ENCODE results near the gene SECISBP2L.

SECISBP2L gene

DNA sequence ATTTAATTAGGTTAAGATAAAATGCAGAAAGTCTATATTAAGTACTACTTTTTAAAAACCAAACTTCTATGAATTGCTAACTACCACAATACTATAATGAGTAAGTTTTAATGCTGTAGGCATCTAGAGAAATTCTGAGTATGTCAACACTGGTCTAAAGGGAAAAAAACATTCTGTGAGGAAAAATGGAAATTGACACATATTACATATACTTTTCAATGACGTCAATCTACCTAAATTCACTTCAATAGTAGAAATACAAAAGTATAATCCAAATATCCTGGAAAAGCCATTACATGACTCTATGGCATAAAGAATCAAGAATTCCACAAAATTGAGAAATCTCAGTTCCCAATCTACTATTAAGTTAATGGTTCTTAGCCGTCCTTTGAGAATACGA lies 2.2 kb downstream of the SECISBP2L start:
- in situ Hi-C loops (cut with MboI; ENCODE audit: low pct_unique_long_range_greater_than_20kb, low sequenced_read_pairs, unreplicated experiment): no loop called here
- no peak for TF ChIP-seq CTCF (IDR thresholded peaks at IDR 0.05; ENCODE audit: extremely low read depth, insufficient read depth, missing control alignments)
- DNase-seq (ENCODE audit: low spot score): no peak

GRCh38 chr15:49042165-49042564 lies 4.1 kb downstream of the SECISBP2L start:
- no peak for DNase-seq (ENCODE audit: low spot score)
- in situ Hi-C loops (cut with MboI; ENCODE audit: low pct_unique_long_range_greater_than_20kb, low sequenced_read_pairs, unreplicated experiment): no loop called here
- no peak for TF ChIP-seq CTCF (IDR thresholded peaks at IDR 0.05; ENCODE audit: extremely low read depth, insufficient read depth, missing control alignments)

DNA sequence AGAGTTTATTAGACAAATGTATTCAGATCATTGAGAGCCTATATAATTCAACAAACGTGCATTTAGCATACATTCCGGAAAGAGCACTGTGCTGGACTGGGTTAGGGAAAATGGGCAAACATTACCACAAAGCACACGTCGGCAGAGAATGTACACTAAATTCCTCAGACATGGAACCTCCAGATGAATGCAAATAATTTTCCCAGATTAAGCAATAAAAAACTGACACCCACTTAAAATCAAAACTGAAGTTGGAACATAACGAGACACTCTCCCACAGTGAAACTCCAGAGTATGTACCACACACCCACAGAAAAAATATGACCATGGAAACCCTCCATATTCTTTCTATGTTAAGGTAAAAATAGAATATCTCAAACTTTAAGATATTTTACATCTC lies 4.8 kb downstream of the SECISBP2L start:
- TF ChIP-seq CTCF (IDR thresholded peaks at IDR 0.05; ENCODE audit: extremely low read depth, insufficient read depth, missing control alignments): no peak
- in situ Hi-C loops (cut with MboI; ENCODE audit: low pct_unique_long_range_greater_than_20kb, low sequenced_read_pairs, unreplicated experiment): no loop called here
- DNase-seq (ENCODE audit: low spot score): no peak

GRCh38 chr15:49040151-49040550 lies 6.1 kb downstream of the SECISBP2L start:
- TF ChIP-seq CTCF (IDR thresholded peaks at IDR 0.05; ENCODE audit: extremely low read depth, insufficient read depth, missing control alignments): no peak
- in situ Hi-C loops (cut with MboI; ENCODE audit: low pct_unique_long_range_greater_than_20kb, low sequenced_read_pairs, unreplicated experiment): no loop called here
- no peak for DNase-seq (ENCODE audit: low spot score)

- TF ChIP-seq CTCF (IDR thresholded peaks at IDR 0.05; ENCODE audit: extremely low read depth, insufficient read depth, missing control alignments): no peak
- DNase-seq (ENCODE audit: low spot score): no peak
- in situ Hi-C loops (cut with MboI; ENCODE audit: low pct_unique_long_range_greater_than_20kb, low sequenced_read_pairs, unreplicated experiment): no loop called here
Observed at GRCh38 chr15:49038382-49038781, 7.9 kb downstream of the SECISBP2L start.

DNA sequence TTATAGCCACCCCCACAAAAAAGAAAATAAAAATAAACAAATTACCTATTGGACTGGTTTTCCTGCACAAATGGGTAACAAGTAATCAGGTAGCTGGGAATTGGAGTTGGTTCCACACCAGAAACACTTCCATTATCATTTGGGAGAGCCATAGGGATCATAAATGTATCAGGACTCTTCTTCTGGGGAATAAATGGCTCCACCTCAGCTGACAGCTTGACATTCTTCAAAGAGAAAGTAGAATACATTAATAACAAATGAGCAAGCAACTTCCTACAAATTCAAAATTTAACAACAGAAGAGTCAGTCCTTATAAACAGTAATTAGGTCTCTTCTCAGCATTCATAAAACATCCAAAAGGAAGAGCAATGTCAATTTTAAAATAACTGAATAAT lies 8.7 kb downstream of the SECISBP2L start:
- no peak for TF ChIP-seq CTCF (IDR thresholded peaks at IDR 0.05; ENCODE audit: extremely low read depth, insufficient read depth, missing control alignments)
- DNase-seq (ENCODE audit: low spot score): no peak
- in situ Hi-C loops (cut with MboI; ENCODE audit: low pct_unique_long_range_greater_than_20kb, low sequenced_read_pairs, unreplicated experiment): no loop called here
